Aorta (tissue), 5 donors: ENCODE results near the gene RSBN1. TPM values are rescaled to one million over a fixed set of nuclear protein-coding genes. Genes with fewer than 3 reads are reported as not detected.

ENCODE experiments used
- ATAC-seq: fragments of 200-7000 bp; cut with Tn5 transposase; one replicate; pipeline ENCODE4 v1.9.1; 2022; ENCODE audit warnings: moderate library complexity; ENCODE audit not compliant: low FRiP score
- DNase-seq, 2 donors: peaks; one replicate each; pipeline ENCODE4 v3.0.0-alpha.2; 2020
- H3K27ac ChIP-seq, 2 donors: one replicate each; pipeline ENCODE4 v1.5.1; 2013; ENCODE audit warnings: low read length in 2 of 2, mild to moderate bottlenecking in 2 of 2, moderate library complexity in 2 of 2, control low read depth in 1 of 2, inconsistent platforms in 1 of 2, low read depth in 1 of 2
- H3K27me3 ChIP-seq, 2 donors: one replicate each; pipeline ENCODE4 v1.6.1; 2013; ENCODE audit warnings: control low read depth in 1 of 2, low read length in 1 of 2, mild to moderate bottlenecking in 1 of 2, moderate library complexity in 1 of 2; ENCODE audit not compliant: insufficient read depth in 2 of 2, control insufficient read depth in 1 of 2
- H3K36me3 ChIP-seq, 2 donors: one replicate each; pipeline ENCODE4 v1.6.1; 2013; ENCODE audit warnings: control low read depth in 1 of 2, low read length in 1 of 2, mild to moderate bottlenecking in 1 of 2; ENCODE audit not compliant: insufficient read depth in 2 of 2, control insufficient read depth in 1 of 2
- H3K4me1 ChIP-seq, 2 donors: one replicate each; pipeline ENCODE4 v1.6.1; 2013; ENCODE audit warnings: low read length in 2 of 2, control low read depth in 1 of 2, mild to moderate bottlenecking in 1 of 2, moderate library complexity in 1 of 2; ENCODE audit not compliant: insufficient read depth in 2 of 2, control insufficient read depth in 1 of 2
- H3K4me3 ChIP-seq, 2 donors: one replicate each; pipeline ENCODE4 v1.5.1; 2013; ENCODE audit warnings: low read length in 2 of 2, control low read depth in 1 of 2, mild to moderate bottlenecking in 1 of 2
- H3K9me3 ChIP-seq: one replicate; pipeline ENCODE4 v1.6.1; 2013; ENCODE audit warnings: mild to moderate bottlenecking, low read length; ENCODE audit not compliant: control insufficient read depth
- WGBS, 2 donors: extraction: QIAGEN DNeasy Blood & Tissue Kit; methylation state at CpG; one replicate each; pipeline ENCODE4 v1.1.7; 2013; 5-methylcytosine and 5-hydroxymethylcytosine counted together
- intact Hi-C, 2 donors: fragments of 100-400 bp; cut with DNase I; formaldehyde crosslinking; loops; one replicate each; pipeline versions ENCODE4 v1.14.2 to v1.15.0; 2022
- polyA plus RNA-seq, 2 donors: library from polyadenylated mRNA; stranded (reverse); fragments of 200-250 nt; gene quantifications; one replicate each; pipeline ENCODE4 v1.2.3, GENCODE V29; 2013
- total RNA-seq, 2 donors: library from RNA; stranded (reverse); fragmentation: NEBNext Ultra II Directional; extraction: Animal tissue kit (Norgen Biotek cat#: 25700); gene quantifications; one replicate each; pipeline ENCODE4 v1.2.1, GENCODE V29; 2021
- donor health status: healthy with polysubstance abuse.
- donor health status: Bipolar disorder and iron deficiency.
- donor health status: DM: no; HTN: no; CAD: no.
- donor health status: DM: no; HTN: no; CAD: no.
- donor health status: DM: yes; HTN: yes; CAD: no.

The RSBN1 gene
- total and polyA plus RNA-seq, 4 donors = 3.6 to 22.5 (median 11.1) TPM

- Histone ChIP-seq H3K27me3 (no peaks in the 10 kb centered on the region), H3K4me3 (no peak overlapping the region), H3K9me3 (no peaks in the 10 kb centered on the region), H3K4me1 (peaks cover 2% of the 10 kb centered on the region in 2 donors), H3K36me3 (peaks cover 0 to 2% of the 10 kb centered on the region in 2 donors), H3K27ac (no peak overlapping the region)
- intact Hi-C loops = no loop called here
- no peak for ATAC-seq
- 86 to 90% methylated on average over 5 of the region's 5 CpGs for whole genome bisulfite sequencing, 2 donors
- DNase-seq = no peak
Measured at GRCh38 chr1:113780374-113781146, 31.7 kb downstream of the RSBN1 start.

GRCh38 chr1:113779542-113779941 is 32.7 kb downstream of the RSBN1 start:
- Histone ChIP-seq H3K4me3 (no peak overlapping the region), H3K4me1 (peaks cover 2% of the 10 kb centered on the region in 2 donors), H3K36me3 (peaks cover 0 to 2% of the 10 kb centered on the region in 2 donors), H3K9me3 (no peaks in the 10 kb centered on the region), H3K27me3 (no peaks in the 10 kb centered on the region), H3K27ac (no peak overlapping the region)
- no peak for DNase-seq
- WGBS, 2 donors = 92 to 95% methylated on average over 6 of the region's 6 CpGs
- ATAC-seq = no peak
- intact Hi-C loops = no loop called here

- no peaks in the 10 kb centered on the region for H3K9me3 ChIP-seq
- no peak overlapping the region for H3K27ac ChIP-seq
- no peak for ATAC-seq
- intact Hi-C loops = no loop called here
- no peak overlapping the region for H3K4me3 ChIP-seq
- no peaks in the 10 kb centered on the region for H3K27me3 ChIP-seq
- 87% methylated on average over 4 of the region's 4 CpGs for WGBS, 2 donors
- peaks cover 0 to 2% of the 10 kb centered on the region in 2 donors for H3K4me1 ChIP-seq
- DNase-seq = no peak
- H3K36me3 ChIP-seq = peaks cover 0 to 2% of the 10 kb centered on the region in 2 donors
Measured at GRCh38 chr1:113777561-113777960, 34.7 kb downstream of the RSBN1 start.

GRCh38 chr1:113770031-113770430 is 42.2 kb downstream of the RSBN1 start:
- 83 to 89% methylated on average over 1 of the region's 1 CpG for whole genome bisulfite sequencing, 2 donors
- ATAC-seq = no peak
- peaks cover 2 to 8% of the 10 kb centered on the region in 2 donors for H3K36me3 ChIP-seq
- H3K27ac ChIP-seq = no peak overlapping the region
- no peak for DNase-seq
- no peaks in the 10 kb centered on the region for H3K9me3 ChIP-seq
- intact Hi-C loops = no loop called here
- H3K4me1 ChIP-seq = no peaks in the 10 kb centered on the region
- H3K4me3 ChIP-seq = no peak overlapping the region
- H3K27me3 ChIP-seq = no peaks in the 10 kb centered on the region

GRCh38 chr1:113769601-113769970 is 42.7 kb downstream of the RSBN1 start:
- Histone ChIP-seq H3K27me3 (no peaks in the 10 kb centered on the region), H3K9me3 (no peaks in the 10 kb centered on the region), H3K36me3 (peaks cover 2 to 8% of the 10 kb centered on the region in 2 donors), H3K27ac (no peak overlapping the region), H3K4me3 (no peak overlapping the region), H3K4me1 (no peaks in the 10 kb centered on the region)
- ATAC-seq (no peak), DNase-seq (no peak)
- intact Hi-C loops = no loop called here

GRCh38 chr1:113768916-113769600 is 43.2 kb downstream of the RSBN1 start:
- no peaks in the 10 kb centered on the region for H3K9me3 ChIP-seq
- no peak overlapping the region for H3K4me3 ChIP-seq
- intact Hi-C loops = no loop called here
- ATAC-seq (no peak), DNase-seq (no peak)
- no peak overlapping the region for H3K27ac ChIP-seq
- peaks cover 2 to 8% of the 10 kb centered on the region in 2 donors for H3K36me3 ChIP-seq
- 85 to 95% methylated on average over 1 of the region's 1 CpG for WGBS, 2 donors
- no peaks in the 10 kb centered on the region for H3K27me3 ChIP-seq
- no peaks in the 10 kb centered on the region for H3K4me1 ChIP-seq

- peaks cover 2 to 8% of the 10 kb centered on the region in 2 donors for H3K36me3 ChIP-seq
- H3K4me1 ChIP-seq = no peaks in the 10 kb centered on the region
- no peak overlapping the region for H3K27ac ChIP-seq
- no peak for DNase-seq
- no peaks in the 10 kb centered on the region for H3K27me3 ChIP-seq
- WGBS, 2 donors = 89 to 90% methylated on average over 2 of the region's 2 CpGs
- intact Hi-C loops = no loop called here
- no peak for ATAC-seq
- H3K4me3 ChIP-seq = no peak overlapping the region
- no peaks in the 10 kb centered on the region for H3K9me3 ChIP-seq
Measured at GRCh38 chr1:113765306-113766230, 46.7 kb downstream of the RSBN1 start.

- ATAC-seq (no peak), DNase-seq (no peak)
- H3K4me1 ChIP-seq = no peaks in the 10 kb centered on the region
- H3K27me3 ChIP-seq = no peaks in the 10 kb centered on the region
- no peak overlapping the region for H3K27ac ChIP-seq
- no peaks in the 10 kb centered on the region for H3K9me3 ChIP-seq
- intact Hi-C loops = loop anchor here in 1 of 2 donors (5.0 kb wide), 1 partner anchor 49 kb away; the partner anchor contains the start of gene RSBN1
- 89 to 92% methylated on average over 2 of the region's 2 CpGs for WGBS, 2 donors
- peaks cover 2 to 8% of the 10 kb centered on the region in 2 donors for H3K36me3 ChIP-seq
- H3K4me3 ChIP-seq = no peak overlapping the region
Measured at GRCh38 chr1:113763661-113764060, 48.6 kb downstream of the RSBN1 start.
